Activated T-helper 1 cell treated with Interleukin-2 at 50 U/mL for 16 hours (primary cell): Measurements from ENCODE around the gene MAGEB17.
"Not testable (repeated sequence)": the region's sequence is repeated elsewhere in the genome, so short reads cannot be mapped to it uniquely, and the experiment has no call there.

Experiments
- DNase-seq: peaks from one replicate; pipeline ENCODE4 v3.0.0-alpha.2; 2020; ENCODE audit warnings: low read depth

Gene MAGEB17

GRCh38 chrX:16167181-16167580, at the start of gene MAGEB17:
TSS of gene MAGEB17 (plus strand) at chrX:16167481. CDS start at chrX:16170383, 2,902 bp downstream.
- no peak for DNase-seq

- no peak for DNase-seq
These were observed 47.7 kb upstream of the MAGEB17 start for GRCh38 chrX:16119353-16120220.

GRCh38 chrX:16120431-16120830, 46.9 kb upstream of the MAGEB17 start:
- DNase-seq = no peak

- DNase-seq = peak; percentile 23
These were observed 44.0 kb upstream of the MAGEB17 start, which contains the start of gene GRPR for GRCh38 chrX:16123222-16123786. TSS of gene GRPR (plus strand) at chrX:16123565. CDS start at chrX:16123954, 389 bp downstream.

GRCh38 chrX:16124201-16124600, 43.1 kb upstream of the MAGEB17 start:
- no peak for DNase-seq

- DNase-seq = no peak
These were observed 41.6 kb upstream of the MAGEB17 start for GRCh38 chrX:16125520-16126149.

- DNase-seq = no peak
These were observed 36.6 kb upstream of the MAGEB17 start for GRCh38 chrX:16130707-16131106.

- DNase-seq = no peak
These were observed 32.3 kb upstream of the MAGEB17 start for GRCh38 chrX:16134936-16135335.

- DNase-seq = no peak
These were observed 31.2 kb upstream of the MAGEB17 start for GRCh38 chrX:16136080-16136479.

GRCh38 chrX:16137416-16138107, 29.7 kb upstream of the MAGEB17 start:
- no peak for DNase-seq

GRCh38 chrX:16138108-16138427, 29.2 kb upstream of the MAGEB17 start:
- DNase-seq = no peak

GRCh38 chrX:16140448-16140847, 26.8 kb upstream of the MAGEB17 start:
- no peak for DNase-seq

- no peak for DNase-seq
These were observed 26.3 kb upstream of the MAGEB17 start for GRCh38 chrX:16140983-16141382.

GRCh38 chrX:16141422-16142245, 25.6 kb upstream of the MAGEB17 start:
- no peak for DNase-seq

GRCh38 chrX:16142246-16142558, 25.1 kb upstream of the MAGEB17 start:
- DNase-seq = no peak

GRCh38 chrX:16143968-16144367, 23.3 kb upstream of the MAGEB17 start:
- DNase-seq = no peak

GRCh38 chrX:16144420-16144819, 22.9 kb upstream of the MAGEB17 start:
- no peak for DNase-seq

GRCh38 chrX:16145093-16145492, 22.2 kb upstream of the MAGEB17 start:
- DNase-seq = not testable (repeated sequence)

GRCh38 chrX:16145656-16146055, 21.6 kb upstream of the MAGEB17 start:
- no peak for DNase-seq

- no peak for DNase-seq
These were observed 18.4 kb upstream of the MAGEB17 start for GRCh38 chrX:16148896-16149295.

- DNase-seq = no peak
These were observed 11.6 kb upstream of the MAGEB17 start for GRCh38 chrX:16155581-16156096.
